SH-SY5Y (cell line): Measurements from ENCODE around the gene SYNE2.

Experiments
- GATA2 ChIP-seq: IDR thresholded peaks from 2 replicates; pipeline ENCODE4 v1.6.1; 2011; ENCODE audit warnings: mild to moderate bottlenecking, low read depth, low read length
- GATA3 ChIP-seq: IDR thresholded peaks from 2 replicates; pipeline ENCODE4 v1.6.1; 2011; ENCODE audit warnings: low read depth, mild to moderate bottlenecking, low read length, moderate library complexity

GRCh38 chr14:64025479-64025878 is 172.7 kb downstream of the SYNE2 start:
- no peak for TF ChIP-seq GATA3
- TF ChIP-seq GATA2 = no peak
